ENCODE measurements around the gene COMMD7. TPM values are rescaled to one million over a fixed set of nuclear protein-coding genes. Genes with fewer than 3 reads are reported as not detected.

The COMMD7 gene
- total RNA-seq, result 35.2 and 41.7 TPM in 2 replicates

DNA sequence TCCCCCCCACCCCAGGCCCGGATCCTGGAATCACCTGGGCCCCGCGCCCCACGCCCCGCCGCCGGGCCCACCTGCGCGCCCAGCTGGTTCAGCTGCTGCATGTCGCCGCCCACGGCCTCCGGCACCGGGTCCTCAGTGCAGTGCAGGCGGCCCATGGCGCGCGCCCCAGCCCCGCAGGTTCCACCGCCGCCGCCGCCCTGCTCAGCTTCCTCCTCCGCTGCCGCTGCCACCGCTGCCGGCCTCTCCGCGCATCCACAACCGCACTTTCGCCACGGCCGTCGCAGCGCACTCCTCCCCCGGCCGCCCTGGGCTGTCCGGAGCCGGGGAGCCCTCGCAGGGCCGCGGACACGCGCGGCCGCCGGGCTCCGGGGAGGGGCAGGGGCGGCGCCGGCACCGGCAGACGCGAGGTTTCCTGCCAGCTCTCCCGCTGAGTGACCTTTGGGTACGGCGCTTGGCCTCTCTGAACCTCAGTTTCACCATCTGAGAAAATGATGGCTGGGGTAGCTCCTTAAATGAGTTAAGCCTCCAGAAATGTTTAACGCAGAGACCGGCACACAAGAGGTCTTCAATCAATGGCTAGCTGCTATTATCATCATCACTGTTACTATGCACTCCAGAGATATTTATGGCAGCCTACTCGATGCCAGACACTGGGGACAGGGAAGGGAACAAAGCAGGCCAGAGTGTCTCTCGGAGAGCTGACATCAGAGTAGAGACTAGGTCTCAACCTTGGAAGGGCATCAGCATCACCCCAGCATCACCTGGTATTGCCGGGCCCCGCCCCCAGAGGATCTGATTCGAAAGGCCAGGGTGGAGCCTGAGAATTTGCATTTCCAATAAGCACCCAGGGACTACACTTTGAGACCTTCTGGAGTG is at the start of gene COMMD7:
Gene COMMD7 (minus strand): TSS at position 231 of the 876 bp plus-strand sequence. CDS start 76 bp downstream, at position 155.
- DNase-seq (ENCODE audit: extremely low read depth, low read depth, low spot score), result no peak

DNA sequence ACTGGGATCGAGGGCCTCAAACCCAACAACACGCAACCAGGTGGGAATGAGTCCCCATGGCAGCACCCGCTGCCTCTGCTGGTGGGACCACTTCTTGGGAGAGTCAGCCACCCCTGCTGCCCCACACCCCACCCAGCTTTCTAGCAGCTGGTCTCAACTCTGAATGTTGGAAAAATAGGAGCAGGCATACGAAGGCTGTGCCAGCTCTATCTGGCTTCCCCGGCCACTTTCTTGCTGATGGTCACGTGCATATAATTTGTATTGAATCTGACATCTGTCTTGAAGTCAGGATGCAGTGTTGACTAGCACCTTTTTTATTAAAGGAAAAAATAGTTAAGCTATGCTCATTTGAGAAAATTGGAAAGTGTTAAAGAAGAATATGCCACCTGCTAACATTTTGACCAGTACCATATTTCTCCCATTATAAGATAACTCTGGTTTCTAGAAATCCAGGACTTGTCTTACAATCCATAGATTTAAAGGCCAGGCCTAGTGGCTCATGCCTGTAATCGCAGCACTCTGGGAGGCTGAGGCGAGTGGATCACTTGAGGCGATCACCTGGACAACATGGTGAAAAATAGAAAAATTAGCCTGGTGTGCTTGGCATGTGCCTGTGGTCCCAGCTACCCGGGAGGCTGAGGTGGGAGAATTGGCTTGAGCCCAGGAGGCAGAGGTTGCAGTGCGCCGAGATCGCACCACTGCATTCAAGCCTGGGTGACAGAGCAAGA is 49.6 kb upstream of the COMMD7 start:
- no peak for DNase-seq (ENCODE audit: extremely low read depth, low read depth, low spot score)

DNA sequence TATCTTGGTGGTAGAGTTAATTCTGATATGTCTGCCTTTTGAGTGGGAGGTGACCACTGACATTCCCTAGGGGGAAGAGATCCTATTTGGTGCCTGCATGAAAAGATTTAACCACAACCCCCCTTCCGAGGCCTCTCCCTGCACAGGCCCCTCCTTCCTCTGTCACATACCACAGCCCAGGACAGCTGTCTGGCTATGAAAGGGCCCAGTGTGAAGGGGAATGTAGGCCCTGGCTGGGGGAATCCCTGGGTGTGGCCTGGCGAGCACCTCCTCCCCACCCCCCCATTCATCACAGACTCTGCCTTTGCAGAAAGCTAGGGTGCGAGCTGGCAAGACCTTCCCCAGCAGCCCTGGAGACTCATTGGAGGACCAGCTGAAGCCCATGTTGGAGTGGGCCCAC is 49.0 kb upstream of the COMMD7 start:
- no peak for DNase-seq (ENCODE audit: extremely low read depth, low read depth, low spot score)

DNA sequence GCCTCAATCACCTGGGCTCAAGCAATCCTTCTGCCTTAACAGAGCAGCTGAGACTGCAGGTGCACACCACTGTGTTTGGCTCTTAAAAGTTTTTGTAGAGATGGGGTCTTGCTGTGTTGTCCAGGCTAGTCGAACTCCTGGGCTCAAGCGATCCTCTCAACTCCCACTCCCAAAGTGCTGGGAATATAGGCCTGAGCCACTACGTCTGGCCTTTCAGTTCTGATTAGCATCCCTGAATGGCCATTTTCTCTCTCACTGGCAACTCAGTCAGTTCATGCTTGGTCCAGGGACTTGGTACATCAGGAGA is 47.4 kb upstream of the COMMD7 start:
- DNase-seq (ENCODE audit: extremely low read depth, low read depth, low spot score), result no peak

DNA sequence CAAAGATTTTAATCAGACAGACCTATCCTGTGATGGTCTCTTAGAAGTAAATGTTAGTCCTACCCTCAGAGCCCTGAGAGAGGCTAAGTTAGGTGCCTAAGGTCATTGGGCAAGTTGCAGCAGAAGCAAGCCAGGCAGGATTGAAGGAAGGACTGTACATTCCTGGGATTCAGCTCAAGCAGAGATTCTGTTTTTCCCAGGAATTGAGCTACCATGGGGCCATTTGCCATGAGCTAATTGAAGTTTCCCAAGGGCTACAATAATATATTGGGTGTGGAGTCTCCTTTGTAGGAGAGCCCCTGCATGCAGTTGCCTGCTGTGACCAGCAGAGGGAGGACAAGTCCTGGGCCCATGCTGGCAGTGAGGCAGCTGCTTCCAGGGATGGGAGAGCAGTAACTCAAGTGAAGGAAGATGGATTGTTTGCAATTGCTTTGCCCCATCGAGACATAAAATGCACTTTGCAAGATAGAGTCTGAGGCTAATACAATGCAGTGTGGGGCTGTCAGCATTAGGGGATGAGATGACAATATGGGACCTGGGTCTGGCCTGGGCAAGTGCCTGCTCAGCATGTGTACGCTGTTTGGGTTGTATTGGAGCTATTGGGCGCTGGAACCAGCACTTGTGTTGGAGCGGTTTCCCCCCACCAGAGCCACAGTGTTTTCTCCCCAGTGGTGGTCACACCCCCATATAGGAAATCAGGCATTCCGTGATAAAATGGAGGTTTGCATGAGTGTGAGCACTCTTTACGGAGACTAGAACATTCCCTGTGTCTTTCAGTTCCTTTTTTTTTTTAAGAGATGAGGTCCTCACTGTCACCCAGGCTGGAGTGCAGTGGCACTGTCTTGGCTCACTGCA is 46.9 kb upstream of the COMMD7 start:
- DNase-seq (ENCODE audit: extremely low read depth, low read depth, low spot score), result peak; percentile 12

DNA sequence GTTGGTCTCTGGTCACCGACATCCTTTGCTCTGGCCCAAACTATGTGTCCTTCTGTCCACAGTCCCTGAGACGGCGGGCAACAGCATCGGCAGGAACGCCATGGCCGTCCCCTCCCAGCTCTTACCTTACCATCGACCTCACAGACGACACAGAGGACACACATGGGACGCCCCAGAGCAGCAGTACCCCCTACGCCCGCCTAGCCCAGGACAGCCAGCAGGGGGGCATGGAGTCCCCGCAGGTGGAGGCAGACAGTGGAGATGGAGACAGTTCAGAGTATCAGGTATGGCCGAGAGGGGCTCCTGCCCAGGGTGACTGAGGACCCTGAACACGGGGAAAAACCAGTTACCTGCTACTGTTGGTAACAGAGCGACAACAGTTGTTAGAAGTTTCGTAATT is 43.9 kb upstream of the COMMD7 start:
- no peak for DNase-seq (ENCODE audit: extremely low read depth, low read depth, low spot score)

DNA sequence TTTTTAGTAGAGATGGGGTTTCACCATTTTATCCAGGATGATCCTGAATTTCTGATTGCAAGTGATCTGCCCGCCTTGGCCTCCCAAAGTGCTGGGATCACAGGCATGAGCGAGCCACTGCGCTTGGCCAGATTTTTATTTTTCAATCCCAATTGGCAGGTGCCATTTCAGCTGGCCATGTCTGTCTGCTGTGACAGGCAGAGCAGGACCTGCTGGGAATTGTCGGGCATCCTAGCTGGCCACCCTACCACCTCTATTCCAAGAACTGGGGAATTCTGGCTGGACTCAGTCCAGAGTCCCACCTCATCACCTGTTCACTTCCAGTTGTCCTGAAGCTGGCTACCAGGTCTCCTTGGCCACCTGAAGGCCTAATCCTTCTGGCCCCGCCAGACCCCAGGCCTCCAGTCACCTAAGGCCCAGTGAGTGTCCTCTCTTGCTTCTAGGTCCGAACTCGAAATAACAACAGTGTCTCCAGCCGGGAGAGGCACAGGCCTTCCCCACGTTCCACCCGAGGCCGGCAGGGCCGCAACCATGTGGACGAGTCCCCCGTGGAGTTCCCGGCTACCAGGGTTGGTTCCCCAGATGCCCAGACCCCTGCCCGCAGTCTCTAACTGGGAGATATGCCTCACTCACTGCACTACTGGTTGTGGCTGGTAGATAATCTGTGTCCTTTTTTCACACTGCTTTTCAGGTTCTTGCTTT is 42.9 kb upstream of the COMMD7 start:
- no peak for DNase-seq (ENCODE audit: extremely low read depth, low read depth, low spot score)

DNA sequence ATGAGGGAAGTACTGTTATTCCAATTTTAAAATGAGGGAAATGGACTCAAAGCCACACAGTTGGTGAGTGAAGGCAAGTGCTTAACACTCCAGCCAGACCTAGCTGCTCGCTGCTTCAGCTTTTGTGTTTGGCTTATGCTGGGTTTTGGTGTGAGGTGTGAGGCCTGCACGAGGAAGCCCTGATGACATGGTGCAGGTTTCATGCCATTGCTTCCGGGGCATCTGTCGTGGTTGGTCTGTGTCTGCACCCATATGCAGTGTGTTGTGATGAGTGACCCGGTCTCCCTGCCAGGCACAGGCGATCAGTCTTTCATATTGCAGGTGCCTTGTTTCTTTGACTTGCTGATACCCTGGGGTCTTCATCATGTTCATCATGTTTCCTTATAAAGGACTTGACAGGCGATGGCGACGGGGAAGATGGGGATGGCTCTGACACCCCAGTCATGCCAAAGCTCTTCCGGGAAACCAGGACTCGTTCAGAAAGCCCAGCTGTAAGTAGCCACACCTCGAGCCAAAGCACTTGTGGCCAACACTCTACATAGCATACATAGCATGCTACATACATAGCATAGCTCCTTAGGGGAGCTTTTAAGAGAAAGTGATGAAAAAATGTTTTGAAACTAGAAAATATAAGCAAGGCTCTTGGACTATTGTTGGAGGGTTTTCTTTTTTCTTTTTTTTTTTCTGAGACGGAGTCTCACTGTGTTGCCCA is 41.3 kb upstream of the COMMD7 start:
- no peak for DNase-seq (ENCODE audit: extremely low read depth, low read depth, low spot score)

DNA sequence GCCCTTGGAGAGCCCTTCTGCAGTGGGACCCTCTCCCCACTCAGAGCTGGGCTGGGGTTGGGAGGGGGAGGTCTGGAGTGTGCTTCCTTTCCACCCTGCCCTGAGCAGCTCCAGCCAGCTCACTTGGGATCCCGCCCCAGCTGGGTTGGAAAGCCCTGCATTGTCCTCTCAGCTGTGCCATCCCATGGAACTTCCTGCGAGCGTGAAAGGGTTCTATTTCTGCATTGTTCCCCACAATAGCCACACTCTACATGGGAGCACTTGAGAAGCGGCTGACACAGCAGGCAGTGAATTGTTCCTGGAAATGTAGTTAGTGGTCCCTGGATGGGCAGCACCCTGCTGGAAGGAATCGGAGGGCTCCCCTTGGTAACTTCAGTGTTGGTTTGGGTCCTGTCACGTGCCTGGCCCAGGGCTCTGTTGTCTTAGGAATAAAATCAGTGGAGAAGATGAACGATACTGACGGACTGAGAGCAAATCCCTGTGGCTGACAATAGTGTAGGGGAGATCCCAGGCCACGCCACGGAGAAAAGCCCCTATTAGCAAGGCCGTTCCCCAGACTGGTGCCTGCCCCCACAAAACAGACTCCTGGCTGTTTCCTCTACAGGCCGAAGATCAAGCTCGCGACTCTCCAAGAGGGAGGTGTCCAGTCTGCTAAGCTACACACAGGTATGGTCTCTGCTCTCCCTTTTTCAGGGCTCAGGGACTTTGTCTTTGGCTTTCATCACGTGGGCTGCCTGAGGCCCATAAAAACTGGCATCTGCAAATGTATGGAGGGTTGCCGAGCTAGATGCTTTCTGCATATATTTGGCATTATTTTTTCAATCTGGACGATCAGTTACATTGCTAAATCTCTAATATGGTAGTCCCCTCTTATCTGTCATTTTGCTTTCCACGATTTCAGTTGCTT is 37.7 kb upstream of the COMMD7 start:
- no peak for DNase-seq (ENCODE audit: extremely low read depth, low read depth, low spot score)

DNA sequence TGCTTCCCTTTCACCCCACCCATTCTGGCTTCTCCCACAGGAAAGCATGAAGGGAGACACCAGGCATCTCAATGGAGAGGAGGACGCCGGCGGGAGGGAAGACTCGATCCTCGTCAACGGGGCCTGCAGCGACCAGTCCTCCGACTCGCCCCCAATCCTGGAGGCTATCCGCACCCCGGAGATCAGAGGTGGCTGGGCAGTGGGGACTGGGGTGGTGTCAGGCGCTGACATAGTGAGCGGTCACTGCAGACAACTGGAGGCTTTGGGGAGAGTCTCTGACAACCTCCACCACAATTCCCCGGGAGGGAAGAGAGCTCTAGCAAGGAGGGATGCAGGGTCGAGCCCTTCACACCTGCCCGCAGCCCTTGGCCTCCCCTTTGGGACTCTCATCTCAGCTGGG is 37.0 kb upstream of the COMMD7 start:
- DNase-seq (ENCODE audit: extremely low read depth, low read depth, low spot score), result no peak

DNA sequence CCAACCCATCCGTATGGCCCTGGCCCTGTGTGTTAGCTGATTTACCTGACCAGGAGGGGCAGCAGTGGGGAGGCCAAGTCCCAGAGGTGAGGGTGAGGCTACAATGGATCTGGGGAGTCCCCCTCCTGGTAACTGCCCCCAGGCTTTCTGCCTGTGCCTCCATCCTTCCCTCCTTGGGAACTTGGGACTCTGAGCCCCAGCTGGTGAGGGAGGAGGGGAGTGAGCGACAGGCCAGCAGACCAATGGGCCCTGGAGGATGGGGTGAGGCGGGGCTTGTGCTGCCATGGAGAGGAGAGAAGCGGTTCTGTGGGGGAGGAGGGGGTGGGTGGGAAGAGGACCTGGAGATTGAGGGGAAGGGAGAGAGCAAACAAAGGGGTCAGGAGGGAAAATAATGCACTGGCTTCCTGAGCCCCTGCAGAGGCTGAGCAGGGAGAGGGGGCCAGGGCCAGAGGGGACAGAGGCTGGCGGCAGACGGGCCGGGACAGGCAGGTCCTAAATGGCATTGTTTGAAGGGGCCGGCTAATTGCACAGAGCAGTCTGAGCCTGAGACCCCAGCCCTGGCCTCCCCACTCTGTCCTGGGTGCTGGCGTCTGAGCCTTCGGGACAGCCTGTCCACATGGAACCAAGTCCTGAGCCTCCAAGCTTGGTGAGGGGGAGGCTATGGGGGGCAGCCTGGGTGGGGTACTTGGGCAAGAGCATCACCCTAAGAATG is 36.4 kb upstream of the COMMD7 start:
- DNase-seq (ENCODE audit: extremely low read depth, low read depth, low spot score), result no peak

DNA sequence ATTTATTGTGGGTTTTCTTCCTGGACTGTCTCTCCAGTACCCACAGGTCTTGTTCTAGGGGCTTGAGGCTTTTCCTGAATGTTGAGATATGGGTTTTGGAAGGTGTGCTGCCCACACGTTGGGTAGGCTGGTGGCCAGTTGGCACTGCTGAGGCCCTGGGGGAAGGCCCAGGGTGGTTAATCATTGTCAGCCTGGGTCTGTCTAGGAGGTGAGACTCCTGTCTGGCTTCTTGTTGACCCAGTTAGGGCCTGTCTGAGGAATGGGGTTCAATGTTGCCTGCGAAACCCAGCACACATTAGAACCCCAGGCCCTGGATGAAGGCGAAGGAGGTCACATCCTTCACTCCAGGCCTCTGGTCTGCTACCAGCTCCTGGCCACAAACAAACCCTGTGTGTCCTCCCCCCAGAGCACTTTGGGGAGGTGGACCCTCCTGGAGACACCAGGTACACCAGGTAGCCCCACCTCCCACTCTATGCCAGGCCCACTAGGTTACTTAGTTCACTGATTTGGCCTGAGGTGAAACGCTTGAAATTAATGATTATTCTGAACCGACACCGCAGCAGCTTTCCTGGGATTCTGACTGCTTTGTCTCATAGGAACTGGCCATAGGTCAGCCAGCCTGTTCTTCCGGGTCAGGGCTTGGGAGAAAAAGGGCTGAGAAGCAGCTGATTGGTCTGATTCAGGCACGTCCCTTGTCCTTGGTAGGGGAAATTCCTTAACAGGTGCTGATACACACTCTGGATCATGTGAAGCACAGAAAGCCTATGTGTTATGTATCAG is 34.1 kb upstream of the COMMD7 start:
- no peak for DNase-seq (ENCODE audit: extremely low read depth, low read depth, low spot score)

DNA sequence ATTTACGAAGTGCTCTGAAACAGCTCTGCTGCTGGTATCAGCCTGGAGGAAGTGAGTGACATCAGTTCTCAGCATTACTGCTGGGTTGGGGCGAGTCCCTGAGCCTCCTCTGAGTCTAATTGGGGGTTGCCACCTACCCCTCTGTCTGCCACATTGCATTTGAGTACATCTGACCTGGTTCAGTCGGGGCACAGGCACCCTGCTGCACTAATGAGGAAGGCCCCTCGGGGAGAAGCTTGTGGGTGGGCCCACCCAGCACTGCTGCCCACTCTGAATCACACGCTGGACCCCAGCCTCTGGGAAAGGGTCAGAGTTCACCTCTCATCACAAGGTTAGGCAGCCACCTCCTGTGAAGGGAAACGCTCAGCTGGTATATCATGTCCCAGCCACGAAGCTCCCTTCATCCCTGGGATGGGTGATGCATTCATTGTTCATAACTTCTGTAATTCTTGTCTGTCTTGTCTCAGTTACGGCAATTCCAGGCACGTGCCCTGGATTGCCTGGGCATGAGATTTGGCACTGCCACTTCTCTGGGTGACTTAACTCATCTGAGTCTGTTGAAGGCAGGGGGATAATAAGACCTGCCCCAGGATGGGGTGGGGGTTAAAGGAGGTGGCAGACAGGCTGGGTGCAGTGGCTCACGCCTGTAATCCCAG is 32.2 kb upstream of the COMMD7 start:
- DNase-seq (ENCODE audit: extremely low read depth, low read depth, low spot score), result no peak

DNA sequence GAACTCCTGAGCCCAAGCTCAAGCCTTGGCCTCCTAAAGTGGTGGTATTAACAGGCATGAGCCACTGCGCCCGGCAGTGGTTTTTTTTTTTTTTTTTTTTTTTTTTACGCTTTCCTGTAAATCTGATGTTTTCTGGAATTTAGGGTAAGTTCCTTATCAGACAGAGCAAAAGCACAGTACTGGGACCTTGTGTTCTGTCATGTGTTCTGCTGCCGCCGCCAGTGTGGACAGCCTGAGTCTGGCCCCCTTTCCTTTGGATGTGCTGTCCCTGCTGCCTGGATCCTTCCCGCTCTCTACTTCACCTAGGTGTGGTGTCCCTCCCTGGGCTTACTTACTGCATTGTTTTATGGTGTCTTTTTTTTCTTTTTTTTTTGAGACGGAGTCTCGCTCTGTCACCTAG is 30.6 kb upstream of the COMMD7 start:
- DNase-seq (ENCODE audit: extremely low read depth, low read depth, low spot score), result no peak

DNA sequence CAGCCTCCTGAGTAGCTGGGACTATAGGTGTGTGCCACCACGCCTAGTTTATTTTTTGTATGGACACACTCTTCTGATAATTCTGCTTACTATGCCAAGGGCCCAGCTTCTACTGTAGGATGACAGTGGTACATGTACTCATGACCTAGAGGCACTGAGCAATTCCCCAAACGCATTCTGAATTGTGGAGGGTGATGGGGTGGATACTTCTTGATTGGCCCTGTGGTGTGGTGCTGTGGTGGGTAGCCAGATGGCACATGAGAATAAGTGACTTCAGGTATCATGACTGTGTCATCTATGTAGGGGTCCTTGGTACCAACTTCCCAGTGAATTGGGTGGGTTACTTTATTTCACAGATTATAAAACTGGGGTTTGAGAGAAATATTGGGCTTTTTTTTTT is 30.0 kb upstream of the COMMD7 start:
- no peak for DNase-seq (ENCODE audit: extremely low read depth, low read depth, low spot score)

DNA sequence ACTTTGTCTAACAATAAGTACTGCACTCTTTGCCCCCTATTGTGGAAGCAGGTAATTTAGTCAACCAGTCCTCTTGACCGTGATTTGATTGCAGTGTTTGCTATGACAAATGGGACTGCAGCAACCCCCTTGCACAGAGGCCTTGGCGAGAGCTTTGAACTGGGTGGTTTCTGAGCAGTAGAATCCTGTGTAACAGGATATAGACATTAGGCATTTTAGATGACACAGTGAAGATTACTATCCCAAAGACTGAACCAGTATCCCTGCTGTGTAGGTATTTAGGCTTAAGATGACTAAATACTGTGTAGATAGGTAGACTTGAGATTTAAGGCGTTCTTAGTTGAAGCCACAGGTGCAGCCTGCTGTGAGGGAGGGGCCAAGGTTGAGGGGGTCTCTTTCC is 28.8 kb upstream of the COMMD7 start:
- no peak for DNase-seq (ENCODE audit: extremely low read depth, low read depth, low spot score)
